Adrenal gland (tissue), 12 donors: Measurements from ENCODE around the gene ETV3L. TPM values are rescaled to one million over a fixed set of nuclear protein-coding genes. Genes with fewer than 3 reads are reported as not detected.

Experiments
- DNase-seq, 7 donors: peaks; one replicate each; pipeline ENCODE4 v3.0.0-alpha.2; 2019 to 2020
- H3K27ac ChIP-seq, 5 donors: fragments of 200-600 bp; sonication (generic) in 4 of 5; 1 replicate in 3 of 5; 2 replicates in 2 of 5; pipeline versions ENCODE4 v1.5.1 to v1.8.0; 2016 to 2020; ENCODE audit warnings: mild to moderate bottlenecking in 1 of 5
- H3K27me3 ChIP-seq: fragments of 200-600 bp; 2 replicates; pipeline ENCODE4 v1.8.0; 2021
- H3K36me3 ChIP-seq, 2 donors: fragments of 200-600 bp; replicated peaks in 1 of 2; 1 replicate in 1 of 2; 2 replicates in 1 of 2; pipeline versions ENCODE4 v1.5.1 to v1.8.0; 2018 to 2022
- H3K4me1 ChIP-seq, 2 donors: fragments of 200-600 bp; replicated peaks in 1 of 2; 1 replicate in 1 of 2; 2 replicates in 1 of 2; pipeline versions ENCODE4 v1.5.1 to v1.8.0; 2018 to 2021
- H3K4me3 ChIP-seq, 4 donors: fragments of 200-600 bp; sonication (generic) in 3 of 4; one replicate each; pipeline ENCODE4 v1.5.1; 2016 to 2018
- H3K9me3 ChIP-seq, 3 donors: fragments of 200-600 bp; sonication (generic) in 1 of 3; replicated peaks in 1 of 3; 1 replicate in 2 of 3; 2 replicates in 1 of 3; pipeline versions ENCODE4 v1.5.1 to v1.8.0; 2016 to 2021
- CTCF ChIP-seq, 6 experiments: fragments of 450-650 bp in 4 of 6; fragments of 200-600 bp in 2 of 6; sonication (generic) in 1 of 6; IDR thresholded peaks; 1 replicate in 5 of 6; 2 replicates in 1 of 6; pipeline versions ENCODE4 v1.5.1 to v1.8.0; 2016 to 2021; ENCODE audit warnings: antibody characterized with exemption in 6 of 6, mild to moderate bottlenecking in 2 of 6, moderate library complexity in 1 of 6
- POLR2A ChIP-seq, 2 donors: fragments of 450-650 bp; IDR thresholded peaks; one replicate each; pipeline ENCODE4 v1.6.1; 2017; ENCODE audit warnings: antibody characterized with exemption in 2 of 2, mild to moderate bottlenecking in 2 of 2, moderate library complexity in 1 of 2
- WGBS, 4 donors: extraction: QIAGEN DNeasy Blood & Tissue Kit in 2 of 4; methylation state at CpG; one replicate each; pipeline versions ENCODE4 v1.1.5 to v1.1.7; 2013 to 2017; 5-methylcytosine and 5-hydroxymethylcytosine counted together
- intact Hi-C, 2 donors: fragments of 100-400 bp; cut with DNase I; formaldehyde crosslinking; loops; one replicate each; pipeline versions ENCODE4 v1.14.1 to v1.15.0; 2022 to 2023
- polyA plus RNA-seq, 3 donors: library from polyadenylated mRNA; stranded (reverse); fragments of 200-250 nt in 2 of 3; fragments of 350-450 nt in 1 of 3; fragmentation: Illumina TruSeq in 1 of 3; extraction: RNeasy Lipid Tissue Mini Kit (QIAGEN cat#74804) in 1 of 3; gene quantifications; one replicate each; pipeline ENCODE4 v1.2.3, GENCODE V29; 2013 to 2014
- total RNA-seq, 9 donors: library from RNA; depleted of rRNA in 4 of 9; stranded (reverse); fragments of >200 nt in 4 of 9; fragments of 120-200 nt in 1 of 9; fragmentation: NEBNext Ultra II Directional in 1 of 9; extraction: Animal tissue kit (Norgen Biotek cat#: 25700) in 1 of 9; gene quantifications; one replicate each; pipeline versions ENCODE4 v1.1.0 to v1.2.4, GENCODE V29; 2013 to 2023
- donor health status: healthy with polysubstance abuse.
- donor health status: Bipolar disorder and iron deficiency.
- donor health status: DM: yes; HTN: yes; CAD: no.
- donor health status: DM: no; HTN: no; CAD: no.
- donor health status: DM: no; HTN: no; CAD: no.
- donor health status: DM: yes; HTN: yes; CAD: no.

ETV3L gene
- total and polyA plus RNA-seq, 12 donors, result not detected

GRCh38 chr1:157141212-157141855, 41.7 kb upstream of the ETV3L start:
- Histone ChIP-seq H3K27me3 (no peaks in the 10 kb centered on the region), H3K36me3 (no peaks in the 10 kb centered on the region), H3K27ac (no peak overlapping the region), H3K9me3 (no peaks in the 10 kb centered on the region), H3K4me1 (peaks cover 10 to 15% of the 10 kb centered on the region in 2 donors), H3K4me3 (no peak overlapping the region)
- intact Hi-C loops, result no loop called here
- no peak for DNase-seq
- TF ChIP-seq CTCF (IDR thresholded peaks at IDR 0.05) (no peak), POLR2A (IDR thresholded peaks at IDR 0.05) (no peak)
- WGBS, 4 donors, result 80 to 86% (median 80%) methylated on average over 4 of the region's 4 CpGs

- H3K9me3 ChIP-seq, result no peaks in the 10 kb centered on the region
- WGBS, 4 donors, result 70 to 86% (median 83%) methylated on average over 2 of the region's 2 CpGs
- intact Hi-C loops, result no loop called here
These were observed 40.5 kb upstream of the ETV3L start for GRCh38 chr1:157140063-157140588.

GRCh38 chr1:157139052-157139715, 39.6 kb upstream of the ETV3L start:
- Histone ChIP-seq H3K36me3 (peaks cover 0 to 19% of the 10 kb centered on the region in 2 donors), H3K27ac (peak overlapping the region; percentile 65 to 97 (median 96)), H3K9me3 (no peaks in the 10 kb centered on the region), H3K27me3 (no peaks in the 10 kb centered on the region), H3K4me3 (peak overlapping the region in 2 of 4 donors; percentile 75 to 82), H3K4me1 (peaks cover 10 to 30% of the 10 kb centered on the region in 2 donors)
- 21 to 29% (median 25%) methylated on average over 9 of the region's 9 CpGs for WGBS, 4 donors
- DNase-seq, result no peak
- no peak for TF ChIP-seq CTCF (IDR thresholded peaks at IDR 0.05)
- no peak for TF ChIP-seq POLR2A (IDR thresholded peaks at IDR 0.05)
- intact Hi-C loops, result no loop called here

More at GRCh38 chr1:157140063-157140588, 40.5 kb upstream of the ETV3L start:
- H3K27ac ChIP-seq, result no peak overlapping the region
- TF ChIP-seq CTCF (IDR thresholded peaks at IDR 0.05), result no peak
- H3K27me3 ChIP-seq, result no peaks in the 10 kb centered on the region
- DNase-seq, result no peak
- peaks cover 10 to 25% of the 10 kb centered on the region in 2 donors for H3K4me1 ChIP-seq
- peaks cover 0 to 9% of the 10 kb centered on the region in 2 donors for H3K36me3 ChIP-seq
- no peak overlapping the region for H3K4me3 ChIP-seq

- Histone ChIP-seq H3K36me3 (peaks cover 0 to 26% of the 10 kb centered on the region in 2 donors), H3K27ac (peak within 1 kb of the TSS; percentile 65 to 97 (median 96)), H3K9me3 (no peaks in the 10 kb centered on the region), H3K4me3 (peak within 1 kb of the TSS; percentile 20 to 82 (median 56)), H3K4me1 (peaks cover 10 to 30% of the 10 kb centered on the region in 2 donors), H3K27me3 (no peaks in the 10 kb centered on the region)
- peak; percentile 88 to 96 (median 92) for DNase-seq
- 0 to 1% (median 0%) methylated on average over 15 to 85 of the region's 85 CpGs for WGBS, 4 donors
- intact Hi-C loops, result no loop called here
- peak; percentile 82 to 86 for TF ChIP-seq POLR2A (IDR thresholded peaks at IDR 0.05)
- no peak for TF ChIP-seq CTCF (IDR thresholded peaks at IDR 0.05)
These were observed 38.8 kb upstream of the ETV3L start, which contains the start of gene ETV3 for GRCh38 chr1:157138220-157139051. Gene ETV3, minus strand, starts transcription at chr1:157138395. Its CDS starts 2,043 bp downstream, at chr1:157136352.
